ENCODE measurements around the gene ABRAXAS1.

GRCh38 chr4:83454686-83455085 is 30.2 kb downstream of the ABRAXAS1 start:
- TF ChIP-seq, protein P1, sequence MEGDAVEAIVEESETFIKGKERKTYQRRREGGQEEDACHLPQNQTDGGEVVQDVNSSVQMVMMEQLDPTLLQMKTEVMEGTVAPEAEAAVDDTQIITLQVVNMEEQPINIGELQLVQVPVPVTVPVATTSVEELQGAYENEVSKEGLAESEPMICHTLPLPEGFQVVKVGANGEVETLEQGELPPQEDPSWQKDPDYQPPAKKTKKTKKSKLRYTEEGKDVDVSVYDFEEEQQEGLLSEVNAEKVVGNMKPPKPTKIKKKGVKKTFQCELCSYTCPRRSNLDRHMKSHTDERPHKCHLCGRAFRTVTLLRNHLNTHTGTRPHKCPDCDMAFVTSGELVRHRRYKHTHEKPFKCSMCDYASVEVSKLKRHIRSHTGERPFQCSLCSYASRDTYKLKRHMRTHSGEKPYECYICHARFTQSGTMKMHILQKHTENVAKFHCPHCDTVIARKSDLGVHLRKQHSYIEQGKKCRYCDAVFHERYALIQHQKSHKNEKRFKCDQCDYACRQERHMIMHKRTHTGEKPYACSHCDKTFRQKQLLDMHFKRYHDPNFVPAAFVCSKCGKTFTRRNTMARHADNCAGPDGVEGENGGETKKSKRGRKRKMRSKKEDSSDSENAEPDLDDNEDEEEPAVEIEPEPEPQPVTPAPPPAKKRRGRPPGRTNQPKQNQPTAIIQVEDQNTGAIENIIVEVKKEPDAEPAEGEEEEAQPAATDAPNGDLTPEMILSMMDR (IDR thresholded peaks at IDR 0.05; ENCODE audit: low read depth, low read length, missing input control): no peak
- TF ChIP-seq JUND (IDR thresholded peaks at IDR 0.05) (no peak), RAD21 (IDR thresholded peaks at IDR 0.05) (no peak)
- TF ChIP-seq, protein P2, sequence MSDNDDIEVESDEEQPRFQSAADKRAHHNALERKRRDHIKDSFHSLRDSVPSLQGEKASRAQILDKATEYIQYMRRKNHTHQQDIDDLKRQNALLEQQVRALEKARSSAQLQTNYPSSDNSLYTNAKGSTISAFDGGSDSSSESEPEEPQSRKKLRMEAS (IDR thresholded peaks at IDR 0.05): no peak
